ENCODE measurements around the gene ALPK3.

Gene ALPK3

GRCh38 chr15:84798436-84798946 lies 18.7 kb upstream of the ALPK3 start:
- DNase-seq = no peak

- no peak for DNase-seq
Observed at GRCh38 chr15:84799511-84800187, 17.5 kb upstream of the ALPK3 start.

GRCh38 chr15:84800365-84800806 lies 16.8 kb upstream of the ALPK3 start:
- no peak for DNase-seq

- DNase-seq = peak in 1 of 2 experiments; percentile 39
Observed at GRCh38 chr15:84804005-84804900, 12.9 kb upstream of the ALPK3 start.

- no peak for DNase-seq
Observed at GRCh38 chr15:84805221-84805620, 11.9 kb upstream of the ALPK3 start.

- DNase-seq = no peak
Observed at GRCh38 chr15:84807228-84807627, 9.9 kb upstream of the ALPK3 start.

- DNase-seq = no peak
Observed at GRCh38 chr15:84810073-84810840, 6.9 kb upstream of the ALPK3 start.

GRCh38 chr15:84811151-84811550 lies 6.0 kb upstream of the ALPK3 start:
- DNase-seq = no peak

- no peak for DNase-seq
Observed at GRCh38 chr15:84811828-84812227, 5.3 kb upstream of the ALPK3 start.

- DNase-seq = no peak
Observed at GRCh38 chr15:84812842-84813241, 4.3 kb upstream of the ALPK3 start.

- no peak for DNase-seq
Observed at GRCh38 chr15:84813435-84813834, 3.7 kb upstream of the ALPK3 start.

- no peak for DNase-seq
Observed at GRCh38 chr15:84813931-84814330, 3.2 kb upstream of the ALPK3 start.

- no peak for DNase-seq
Observed at GRCh38 chr15:84814916-84815315, 2.2 kb upstream of the ALPK3 start.

- no peak for DNase-seq
Observed at GRCh38 chr15:84817466-84818081, 418 bp downstream of the ALPK3 start.

- DNase-seq = no peak
Observed at GRCh38 chr15:84818261-84819131, 1.3 kb downstream of the ALPK3 start.

- DNase-seq = no peak
Observed at GRCh38 chr15:84819291-84819768, 2.2 kb downstream of the ALPK3 start.

GRCh38 chr15:84819791-84820190 lies 2.6 kb downstream of the ALPK3 start:
- DNase-seq = no peak

GRCh38 chr15:84821501-84822021 lies 4.4 kb downstream of the ALPK3 start:
- DNase-seq = no peak

GRCh38 chr15:84822653-84823281 lies 5.6 kb downstream of the ALPK3 start:
- no peak for DNase-seq

- no peak for DNase-seq
Observed at GRCh38 chr15:84823282-84823878, 6.2 kb downstream of the ALPK3 start.

Measured in cerebellar nuclear complex (tissue), 1 donor.